NCI-H748 (cell line): Measurements from ENCODE around the gene FBXW8.

Experiments used
- DNase-seq: peaks from one replicate; lab custom pipeline; 2025; ENCODE audit not compliant: unreplicated experiment; lab: John Stamatoyannopoulos, UW

Gene FBXW8

GRCh38 chr12:116990971-116991966 is 80.5 kb downstream of the FBXW8 start:
- no peak for DNase-seq

- DNase-seq = no peak
Observed at GRCh38 chr12:116996093-116996492, 85.3 kb downstream of the FBXW8 start.

- no peak for DNase-seq
Observed at GRCh38 chr12:116996621-116997020, 85.9 kb downstream of the FBXW8 start.

- DNase-seq = no peak
Observed at GRCh38 chr12:116999066-116999465, 88.3 kb downstream of the FBXW8 start.

GRCh38 chr12:117000316-117000715 is 89.6 kb downstream of the FBXW8 start:
- DNase-seq = no peak

GRCh38 chr12:117002051-117002817 is 91.5 kb downstream of the FBXW8 start:
- DNase-seq = no peak

- no peak for DNase-seq
Observed at GRCh38 chr12:117003883-117004404, 93.2 kb downstream of the FBXW8 start.

GRCh38 chr12:117005417-117006046 is 94.8 kb downstream of the FBXW8 start:
- DNase-seq = no peak

GRCh38 chr12:117006333-117006732 is 95.6 kb downstream of the FBXW8 start:
- no peak for DNase-seq

GRCh38 chr12:117007577-117007976 is 96.8 kb downstream of the FBXW8 start:
- no peak for DNase-seq

GRCh38 chr12:117009759-117010158 is 99.0 kb downstream of the FBXW8 start:
- DNase-seq = no peak

- DNase-seq = no peak
Observed at GRCh38 chr12:117010693-117011451, 100.1 kb downstream of the FBXW8 start.

- no peak for DNase-seq
Observed at GRCh38 chr12:117011988-117012805, 101.4 kb downstream of the FBXW8 start.

- DNase-seq = no peak
Observed at GRCh38 chr12:117013726-117014125, 103.0 kb downstream of the FBXW8 start.

- no peak for DNase-seq
Observed at GRCh38 chr12:117014342-117014887, 103.7 kb downstream of the FBXW8 start.

- DNase-seq = no peak
Observed at GRCh38 chr12:117015811-117016210, 105.1 kb downstream of the FBXW8 start.

GRCh38 chr12:117017807-117018206 is 107.1 kb downstream of the FBXW8 start:
- no peak for DNase-seq

GRCh38 chr12:117018276-117018675 is 107.5 kb downstream of the FBXW8 start:
- no peak for DNase-seq

- no peak for DNase-seq
Observed at GRCh38 chr12:117018685-117019084, 107.9 kb downstream of the FBXW8 start.
